Activated CD4-positive, alpha-beta T cell treated with anti-CD3 and anti-CD28 coated beads, Interleukin-10, Interleukin-2, amounts not matched to agents 100 ng/mL and 50 ng/mL, durations not matched to agents 16 hours and 8 hours (primary cell): ENCODE measurements around the gene PTPN1.

Experiments used
- DNase-seq: peaks from one replicate; pipeline ENCODE4 v3.0.0-alpha.2; 2020

The PTPN1 gene

GRCh38 chr20:50514750-50515149, 4.6 kb downstream of the PTPN1 start:
- peak; percentile 71 for DNase-seq

DNA sequence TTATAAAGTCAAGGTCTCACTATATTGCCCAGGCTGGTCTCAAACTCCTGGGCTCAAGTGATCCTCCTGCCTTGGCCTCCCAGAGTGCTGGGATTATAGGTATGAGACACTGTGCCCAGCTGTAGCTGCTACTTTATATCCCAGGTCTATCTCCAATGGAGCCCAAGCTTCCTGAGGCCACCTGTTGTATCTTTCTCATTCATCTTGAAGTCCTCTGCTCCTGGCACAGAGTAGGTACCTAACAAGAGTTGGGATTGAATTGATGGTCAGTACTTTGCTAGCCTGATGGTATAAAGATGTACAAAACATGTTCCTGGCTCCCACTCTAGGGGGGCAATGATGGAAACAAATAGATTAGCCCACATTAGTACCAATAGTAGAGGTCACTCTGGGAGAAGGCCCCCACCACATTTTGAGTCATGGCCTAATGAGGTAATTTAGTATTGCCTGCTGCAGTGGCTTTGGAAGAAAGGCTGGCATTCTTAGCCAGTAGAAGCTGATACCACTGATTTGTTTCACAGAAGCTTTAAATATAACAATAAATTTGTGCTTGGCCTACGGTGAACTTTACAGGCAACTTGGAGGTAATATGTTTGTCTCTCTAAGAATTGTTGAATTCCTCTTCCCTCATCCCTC, 5.4 kb downstream of the PTPN1 start:
- DNase-seq: no peak

DNA sequence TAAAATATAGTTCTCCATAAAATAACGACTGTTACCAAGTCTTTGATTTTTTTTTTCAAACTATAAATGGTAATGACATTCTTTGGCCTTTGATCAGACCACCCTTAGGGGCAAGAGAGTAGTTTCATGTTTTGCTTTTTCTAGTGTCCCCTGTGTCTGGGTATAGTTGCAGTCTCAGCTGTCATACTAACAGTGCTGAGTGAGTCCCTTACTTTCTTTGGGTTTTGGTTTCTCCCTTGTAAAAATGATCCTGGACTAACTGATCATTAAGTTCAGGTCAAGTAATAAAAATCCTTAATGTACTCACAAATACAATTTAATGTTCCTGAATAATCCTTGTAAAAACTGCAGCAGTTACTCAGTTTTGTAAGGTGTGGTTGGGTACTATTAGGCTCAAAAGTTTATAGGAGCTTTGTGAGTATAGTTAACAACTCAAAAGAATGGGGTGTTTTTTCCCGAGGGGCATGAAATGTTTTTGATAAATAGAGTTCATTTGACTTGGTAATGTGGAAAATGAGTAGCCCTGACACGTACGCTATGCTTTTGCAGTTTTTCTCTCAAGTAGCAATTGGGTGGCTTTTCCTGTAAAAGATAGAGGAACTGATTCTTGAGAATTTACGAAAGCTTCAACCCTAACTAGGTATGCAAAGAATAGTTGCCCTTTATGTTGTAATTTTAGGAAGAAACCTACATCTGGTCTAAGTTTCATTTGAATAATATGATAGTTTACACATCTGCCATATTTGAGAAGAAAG, 6.2 kb downstream of the PTPN1 start:
- DNase-seq: peak; percentile 61

DNA sequence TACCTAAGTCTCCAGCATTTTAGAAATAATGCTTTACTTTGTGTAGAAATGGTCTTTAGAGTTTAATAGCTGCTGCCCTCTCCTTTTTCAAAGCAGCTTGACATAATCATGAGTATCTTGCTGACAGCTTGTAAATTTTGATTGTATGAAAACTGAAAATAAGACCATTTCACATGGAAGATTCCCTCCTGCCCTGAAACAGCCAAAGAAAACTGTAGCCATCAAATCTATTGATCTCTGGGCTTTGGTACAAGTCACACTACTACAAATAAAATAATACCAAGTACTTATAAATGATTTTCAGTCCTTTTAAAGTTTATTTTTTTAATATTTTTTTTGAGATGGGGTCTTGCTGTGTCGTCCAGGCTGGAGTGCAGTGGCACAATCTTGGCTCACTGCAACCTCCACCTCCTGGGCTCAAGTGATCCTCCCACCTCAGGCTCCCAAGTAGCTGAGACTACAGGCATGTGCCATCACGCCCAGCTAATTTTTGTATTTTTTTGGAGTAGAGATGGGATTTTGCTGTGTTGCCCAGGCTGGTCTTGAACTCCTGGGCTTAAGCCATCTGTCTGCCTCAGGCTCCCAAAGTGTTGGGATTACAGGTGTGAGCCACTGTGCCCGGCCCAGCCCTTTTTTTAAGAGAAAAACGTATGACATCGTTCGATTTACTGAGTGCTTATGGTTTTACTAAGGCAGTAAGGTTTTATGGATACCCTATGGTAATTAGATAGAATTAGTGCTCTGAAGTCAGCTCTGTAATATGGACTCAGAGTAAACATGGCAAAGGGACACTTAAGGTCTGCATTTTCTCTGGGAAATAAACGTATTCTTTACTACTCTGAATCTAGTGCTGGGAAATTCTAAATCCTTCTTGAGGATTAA, 7.0 kb downstream of the PTPN1 start:
- DNase-seq: no peak

DNA sequence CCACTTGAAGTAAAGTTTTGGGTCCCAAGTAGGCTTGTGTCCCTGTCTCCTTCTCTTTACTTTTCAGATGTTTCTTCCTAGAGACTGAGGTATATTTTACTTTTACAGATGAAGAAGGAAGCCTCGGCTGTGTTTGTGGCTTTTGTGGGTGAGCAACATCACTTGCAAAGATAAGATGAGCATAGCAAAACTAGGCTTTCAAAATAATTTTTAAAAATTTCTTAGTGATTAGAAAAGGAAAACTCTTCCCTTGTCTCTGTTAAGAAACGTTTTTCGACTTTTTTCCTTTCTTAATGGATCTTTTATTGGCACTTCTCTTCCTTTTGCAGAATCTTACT, 7.6 kb downstream of the PTPN1 start:
- DNase-seq: peak; percentile 62

DNA sequence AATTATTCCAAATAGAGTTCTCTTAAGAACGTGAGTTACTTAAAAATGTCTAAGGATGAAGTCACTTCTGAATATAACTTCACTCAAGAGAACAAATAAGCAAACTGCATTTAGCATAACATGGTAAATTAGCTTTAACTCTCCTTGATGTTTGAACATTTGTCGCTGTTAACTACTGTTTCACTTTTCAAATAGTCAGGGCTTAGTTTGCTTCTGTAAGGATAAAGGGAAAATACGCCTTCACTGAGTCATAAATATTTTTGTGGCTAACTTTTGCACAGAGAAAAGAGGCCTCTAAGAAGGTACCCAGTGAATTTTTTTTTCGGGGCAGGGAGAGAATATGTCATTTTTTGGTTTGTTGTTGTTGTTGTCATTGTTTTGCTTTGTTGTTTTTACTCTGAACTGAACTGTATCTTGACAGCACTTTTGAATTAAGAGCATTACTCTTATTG, 8.1 kb downstream of the PTPN1 start:
- peak; percentile 69 for DNase-seq

- peak; percentile 45 for DNase-seq
Observed at GRCh38 chr20:50519036-50519762, 9.0 kb downstream of the PTPN1 start.

DNA sequence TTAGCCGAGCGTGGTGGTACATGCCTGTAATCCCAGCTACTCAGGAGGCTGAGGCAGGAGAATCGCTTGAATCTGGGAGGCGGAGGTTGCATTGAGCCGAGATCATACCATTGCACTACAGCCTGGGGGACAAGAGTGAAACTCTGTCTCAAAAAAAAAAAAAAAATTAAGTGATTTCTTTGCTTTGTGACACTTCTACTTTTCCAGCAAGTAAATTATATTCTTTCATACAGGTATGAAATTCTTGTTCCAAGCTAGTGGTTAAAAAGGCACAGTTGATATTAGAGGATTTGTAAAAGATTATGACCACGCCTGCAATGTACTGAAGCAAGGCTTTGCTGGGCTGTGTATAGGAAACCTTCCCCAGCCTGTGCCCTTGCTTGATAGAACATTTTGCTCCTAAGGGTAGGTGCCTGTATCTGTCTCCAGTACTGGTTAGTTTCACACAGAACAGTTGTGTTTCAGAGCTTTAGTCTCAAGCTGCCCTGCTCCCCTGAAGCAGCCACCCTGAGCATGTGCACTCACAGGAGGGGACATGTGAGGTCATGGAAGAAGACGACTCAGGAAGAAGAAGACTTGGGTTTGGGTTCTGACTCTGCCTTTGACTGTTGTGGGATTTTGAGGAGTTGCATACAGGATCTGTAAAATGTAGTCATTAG, 10.2 kb downstream of the PTPN1 start:
- DNase-seq: peak; percentile 73

- DNase-seq: no peak
Observed at GRCh38 chr20:50521221-50522052, 11.3 kb downstream of the PTPN1 start.

GRCh38 chr20:50522053-50522674, 12.0 kb downstream of the PTPN1 start:
- no peak for DNase-seq

GRCh38 chr20:50523552-50524167, 13.5 kb downstream of the PTPN1 start:
- no peak for DNase-seq

GRCh38 chr20:50525681-50526080, 15.5 kb downstream of the PTPN1 start:
- no peak for DNase-seq

GRCh38 chr20:50526403-50526989, 16.3 kb downstream of the PTPN1 start:
- no peak for DNase-seq

- DNase-seq: no peak
Observed at GRCh38 chr20:50527068-50527605, 17.0 kb downstream of the PTPN1 start.

- no peak for DNase-seq
Observed at GRCh38 chr20:50528129-50528528, 17.9 kb downstream of the PTPN1 start.

- no peak for DNase-seq
Observed at GRCh38 chr20:50528804-50529351, 18.7 kb downstream of the PTPN1 start.

GRCh38 chr20:50532221-50532620, 22.0 kb downstream of the PTPN1 start:
- DNase-seq: no peak

GRCh38 chr20:50533061-50533460, 22.9 kb downstream of the PTPN1 start:
- no peak for DNase-seq

- DNase-seq: no peak
Observed at GRCh38 chr20:50533464-50533863, 23.3 kb downstream of the PTPN1 start.
